CD4-positive, alpha-beta memory T cell (primary cell): Measurements from ENCODE around the gene ERC2. TPM values are rescaled to one million over a fixed set of nuclear protein-coding genes. Genes with fewer than 3 reads are reported as not detected.

Experiments used
- CTCF ChIA-PET: fragments of 350-600 bp; sonication (Branson Sonifier 250); formaldehyde crosslinking; loops from one replicate; lab custom pipeline; 2021; ENCODE audit warnings: inconsistent platforms; ENCODE audit not compliant: partially characterized antibody; lab: Charles Lee
- POLR2A ChIA-PET: fragments of 350-600 bp; sonication (Branson Sonifier 250); formaldehyde crosslinking; loops from one replicate; lab custom pipeline; 2021; ENCODE audit not compliant: partially characterized antibody; lab: Charles Lee
- DNase-seq, 5 donors: peaks; one replicate each; pipeline versions ENCODE4 v3.0.0 to v3.0.0-alpha.2; 2020 to 2022; ENCODE audit warnings: mixed read lengths in 1 of 5
- H3K27ac ChIP-seq: one replicate; pipeline ENCODE4 v1.7.0; 2013; ENCODE audit warnings: low read depth, low read length
- H3K27me3 ChIP-seq: 2 replicates; pipeline ENCODE4 v1.7.0; 2013; ENCODE audit warnings: mild to moderate bottlenecking, low read length, moderate library complexity; ENCODE audit not compliant: insufficient read depth
- H3K36me3 ChIP-seq: 2 replicates; pipeline ENCODE4 v1.7.0; 2013; ENCODE audit warnings: mild to moderate bottlenecking, low read length, moderate library complexity; ENCODE audit not compliant: insufficient read depth
- H3K4me1 ChIP-seq: 2 replicates; pipeline ENCODE4 v1.7.0; 2013; ENCODE audit warnings: mild to moderate bottlenecking, low read length, moderate library complexity; ENCODE audit not compliant: insufficient read depth
- H3K4me3 ChIP-seq, 2 donors: one replicate each; pipeline ENCODE4 v1.7.0; 2013; ENCODE audit warnings: low read length in 2 of 2, mild to moderate bottlenecking in 1 of 2
- H3K9me3 ChIP-seq, 2 donors: one replicate each; pipeline ENCODE4 v1.7.0; 2013; ENCODE audit warnings: low read length in 2 of 2, control low read depth in 1 of 2; ENCODE audit not compliant: control insufficient read depth in 1 of 2
- H3K27ac Mint-ChIP-seq, 7 donors: one replicate each; pipeline ENCODE4 v1.8.0; 2020 to 2021; ENCODE audit warnings: mixed read lengths in 7 of 7, mild to moderate bottlenecking in 6 of 7, inconsistent platforms in 3 of 7, moderate library complexity in 3 of 7
- H3K27me3 Mint-ChIP-seq, 2 donors: one replicate each; pipeline ENCODE4 v1.8.0; 2020 to 2021; ENCODE audit warnings: mixed read lengths in 2 of 2
- H3K36me3 Mint-ChIP-seq, 2 donors: one replicate each; pipeline ENCODE4 v1.8.0; 2020 to 2021; ENCODE audit warnings: mixed read lengths in 2 of 2, inconsistent platforms in 1 of 2, mild to moderate bottlenecking in 1 of 2
- H3K4me1 Mint-ChIP-seq, 4 donors: one replicate each; pipeline ENCODE4 v1.8.0; 2020 to 2021; ENCODE audit warnings: mixed read lengths in 4 of 4, mild to moderate bottlenecking in 1 of 4
- H3K4me3 Mint-ChIP-seq, 8 donors: one replicate each; pipeline ENCODE4 v1.8.0; 2020 to 2021; ENCODE audit warnings: mixed read lengths in 8 of 8, mild to moderate bottlenecking in 7 of 8, moderate library complexity in 6 of 8, inconsistent platforms in 3 of 8
- H3K9me3 Mint-ChIP-seq, 8 donors: one replicate each; pipeline ENCODE4 v1.8.0; 2020 to 2021; ENCODE audit warnings: mixed read lengths in 8 of 8, mild to moderate bottlenecking in 5 of 8, inconsistent platforms in 3 of 8, moderate library complexity in 1 of 8
- intact Hi-C: fragments of 100-400 bp; cut with micrococcal nuclease; formaldehyde crosslinking; loops from one replicate; pipeline ENCODE4 v1.15.1; 2023
- polyA plus RNA-seq, 2 donors: library from polyadenylated mRNA; unstranded; fragments of 300-500 nt; fragmentation: Illumina TruSeq; gene quantifications; one replicate each; pipeline ENCODE4 v1.2.3, GENCODE V29; 2021
- total RNA-seq, 2 experiments: library from RNA; stranded (reverse); gene quantifications; one replicate each; pipeline ENCODE4 v1.2.3, GENCODE V29; 2021

Gene ERC2
- total and polyA plus RNA-seq, 4 experiments from 2014 or later: not detected

DNA sequence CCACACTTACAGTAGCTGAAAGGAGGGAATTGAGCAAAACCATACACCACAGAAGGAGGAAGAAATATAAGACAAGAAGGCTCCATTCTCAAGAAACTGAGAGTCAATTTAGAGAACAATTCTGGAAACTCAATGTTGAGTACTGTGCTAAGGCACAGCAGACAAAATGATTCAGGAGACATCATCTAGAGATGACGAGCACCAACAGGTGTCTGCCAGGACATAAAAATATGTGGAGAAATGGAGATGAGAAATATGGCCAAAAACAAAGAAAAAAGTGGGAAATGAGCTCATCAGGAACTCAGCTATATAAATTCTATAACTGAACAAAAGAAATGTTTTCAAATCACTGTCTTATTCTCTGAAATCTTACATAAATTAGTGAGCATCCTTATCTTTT lies 343.7 kb downstream of the ERC2 start:
- H3K4me3 ChIP-seq: no peak overlapping the region
- ChIA-PET CTCF (no interaction called here), POLR2A (no interaction called here)
- H3K4me3 Mint-ChIP-seq: no peak overlapping the region
- H3K9me3 Mint-ChIP-seq: peaks cover 0 to 7% (median 1%) of the 10 kb centered on the region in 8 donors
- intact Hi-C loops: no loop called here
- no peaks in the 10 kb centered on the region for H3K9me3 ChIP-seq
- H3K27ac ChIP-seq: no peak overlapping the region
- H3K36me3 Mint-ChIP-seq: no peaks in the 10 kb centered on the region
- no peaks in the 10 kb centered on the region for H3K36me3 ChIP-seq
- H3K4me1 Mint-ChIP-seq: no peaks in the 10 kb centered on the region
- H3K27ac Mint-ChIP-seq: no peak overlapping the region
- no peaks in the 10 kb centered on the region for H3K27me3 ChIP-seq
- DNase-seq: no peak
- H3K27me3 Mint-ChIP-seq: no peaks in the 10 kb centered on the region
- H3K4me1 ChIP-seq: no peaks in the 10 kb centered on the region

DNA sequence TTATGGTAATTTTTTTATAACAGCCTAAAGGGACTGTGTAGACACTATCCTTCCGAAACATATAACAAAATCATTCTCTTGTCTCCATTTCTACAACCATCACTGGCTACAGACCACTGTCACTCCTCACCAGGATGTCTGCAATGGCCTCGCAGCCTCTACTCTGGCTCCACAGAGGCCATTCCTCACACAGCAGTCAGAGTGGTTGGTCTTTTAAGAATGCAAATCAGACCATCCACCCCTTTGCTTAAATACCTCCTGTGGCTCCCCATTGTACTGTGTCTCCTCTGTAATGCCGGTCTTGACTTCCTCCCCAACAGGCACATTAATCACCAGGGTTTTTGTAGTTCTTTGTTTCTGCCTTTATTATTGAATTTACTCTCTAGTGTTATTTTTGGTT lies 344.8 kb downstream of the ERC2 start:
- CTCF ChIA-PET: no interaction called here
- POLR2A ChIA-PET: no interaction called here
- Histone ChIP-seq H3K27ac (no peak overlapping the region), H3K27me3 (no peaks in the 10 kb centered on the region), H3K36me3 (no peaks in the 10 kb centered on the region), H3K4me1 (no peaks in the 10 kb centered on the region), H3K4me3 (no peak overlapping the region), H3K9me3 (no peaks in the 10 kb centered on the region)
- Mint-ChIP-seq H3K4me3 (no peak overlapping the region), H3K36me3 (no peaks in the 10 kb centered on the region), H3K9me3 (peaks cover 0 to 7% (median 1%) of the 10 kb centered on the region in 8 donors), H3K27ac (no peak overlapping the region), H3K27me3 (no peaks in the 10 kb centered on the region), H3K4me1 (no peaks in the 10 kb centered on the region)
- intact Hi-C loops: no loop called here
- no peak for DNase-seq

DNA sequence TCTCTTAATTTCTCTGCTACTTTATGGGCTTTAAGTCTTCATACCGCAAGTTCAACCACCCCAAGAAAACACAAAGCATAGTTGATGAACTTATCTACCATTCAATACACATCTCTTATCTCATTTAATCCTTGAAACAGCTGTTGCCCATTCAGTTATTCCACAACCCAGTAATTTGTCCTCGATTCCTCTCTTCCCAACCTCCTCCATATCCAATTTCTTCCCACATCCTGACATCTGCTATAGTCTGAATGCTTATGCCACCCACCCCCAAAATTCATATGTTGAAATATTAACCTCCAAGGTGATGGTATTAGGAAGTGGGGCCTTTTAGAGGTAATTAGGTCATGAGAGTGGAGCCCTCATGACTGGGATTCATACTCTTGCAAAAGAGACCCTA lies 345.4 kb downstream of the ERC2 start:
- Mint-ChIP-seq H3K36me3 (no peaks in the 10 kb centered on the region), H3K9me3 (peaks cover 0 to 4% (median under 1%) of the 10 kb centered on the region in 8 donors), H3K27me3 (no peaks in the 10 kb centered on the region), H3K27ac (no peak overlapping the region), H3K4me1 (no peaks in the 10 kb centered on the region), H3K4me3 (no peak overlapping the region)
- no peak for DNase-seq
- Histone ChIP-seq H3K36me3 (no peaks in the 10 kb centered on the region), H3K4me3 (no peak overlapping the region), H3K4me1 (no peaks in the 10 kb centered on the region), H3K27ac (no peak overlapping the region), H3K27me3 (no peaks in the 10 kb centered on the region), H3K9me3 (no peaks in the 10 kb centered on the region)
- ChIA-PET POLR2A (no interaction called here), CTCF (no interaction called here)
- intact Hi-C loops: no loop called here

- Mint-ChIP-seq H3K27ac (no peak overlapping the region), H3K27me3 (peaks cover 0 to 2% of the 10 kb centered on the region in 2 donors), H3K36me3 (no peaks in the 10 kb centered on the region), H3K4me3 (no peak overlapping the region), H3K9me3 (peaks cover 0 to 4% (median under 1%) of the 10 kb centered on the region in 8 donors), H3K4me1 (no peaks in the 10 kb centered on the region)
- no peak overlapping the region for H3K4me3 ChIP-seq
- intact Hi-C loops: no loop called here
- no peak for DNase-seq
- H3K4me1 ChIP-seq: no peaks in the 10 kb centered on the region
- no peak overlapping the region for H3K27ac ChIP-seq
- H3K27me3 ChIP-seq: no peaks in the 10 kb centered on the region
- ChIA-PET CTCF (no interaction called here), POLR2A (no interaction called here)
- H3K36me3 ChIP-seq: no peaks in the 10 kb centered on the region
- H3K9me3 ChIP-seq: no peaks in the 10 kb centered on the region
These were observed 346.6 kb downstream of the ERC2 start for GRCh38 chr3:56121716-56122115.

DNA sequence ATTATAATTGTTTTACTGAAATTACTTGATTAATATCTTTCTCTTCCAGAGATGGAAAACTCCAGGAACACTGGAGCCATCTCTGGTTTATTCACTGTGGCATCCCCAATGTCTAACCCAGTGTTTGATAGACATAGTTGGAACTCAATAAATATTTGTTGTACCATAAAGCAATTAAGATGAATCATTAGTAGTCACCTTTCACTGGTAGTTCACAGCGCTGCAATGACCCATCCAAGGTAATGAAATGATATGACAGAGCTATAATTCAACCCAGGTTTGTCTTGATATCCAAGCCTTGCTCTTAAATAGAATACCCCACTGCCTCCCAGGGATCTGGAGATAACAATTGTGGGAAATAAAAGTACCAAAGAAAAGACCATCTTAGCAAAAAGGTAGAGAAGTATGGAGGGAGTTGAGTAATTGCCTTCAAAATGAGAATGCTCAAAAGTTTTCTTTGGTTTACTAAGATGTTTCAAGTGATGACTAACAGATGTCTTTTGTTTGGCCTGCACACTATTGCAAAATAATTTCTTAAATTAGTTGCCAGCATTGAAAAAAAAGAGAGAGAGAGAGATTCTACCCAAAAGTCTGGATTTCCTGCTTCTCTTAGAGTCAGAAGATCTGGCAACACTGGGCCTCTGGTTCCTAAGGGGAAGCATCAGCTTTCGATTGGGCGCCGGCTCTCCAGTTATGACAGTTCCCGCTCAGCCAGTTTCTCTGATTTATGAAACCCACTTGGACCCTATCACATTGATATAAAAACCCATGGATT lies 348.5 kb downstream of the ERC2 start:
- peaks cover 2 to 9% (median 4%) of the 10 kb centered on the region in 8 donors for H3K9me3 Mint-ChIP-seq
- Histone ChIP-seq H3K4me1 (no peaks in the 10 kb centered on the region), H3K27me3 (no peaks in the 10 kb centered on the region), H3K27ac (no peak overlapping the region), H3K36me3 (no peaks in the 10 kb centered on the region), H3K9me3 (no peaks in the 10 kb centered on the region), H3K4me3 (no peak overlapping the region)
- H3K36me3 Mint-ChIP-seq: no peaks in the 10 kb centered on the region
- H3K4me3 Mint-ChIP-seq: no peak overlapping the region
- peaks cover 0 to 2% of the 10 kb centered on the region in 2 donors for H3K27me3 Mint-ChIP-seq
- POLR2A ChIA-PET: no interaction called here
- no peaks in the 10 kb centered on the region for H3K4me1 Mint-ChIP-seq
- no peak for DNase-seq
- H3K27ac Mint-ChIP-seq: no peak overlapping the region
- CTCF ChIA-PET: no interaction called here
- intact Hi-C loops: no loop called here

DNA sequence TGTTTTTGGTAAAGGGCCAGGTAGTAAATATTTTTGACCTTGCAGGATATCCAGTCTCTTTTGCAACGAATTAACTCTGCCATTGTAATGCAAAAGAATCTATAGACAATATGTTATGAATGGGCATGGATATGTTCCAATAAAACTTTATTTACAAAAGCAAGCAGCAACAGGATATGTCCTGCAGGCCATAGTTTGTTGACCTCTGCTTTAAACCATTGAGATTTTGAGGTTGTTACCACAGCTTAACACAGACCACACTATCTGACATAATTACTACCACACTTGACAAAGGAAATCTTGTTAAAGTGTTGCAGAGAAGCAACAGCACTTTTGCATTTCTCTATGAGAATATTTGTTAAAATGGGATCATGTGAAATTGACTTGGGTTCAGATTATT lies 349.3 kb downstream of the ERC2 start:
- ChIA-PET POLR2A (no interaction called here), CTCF (no interaction called here)
- Histone ChIP-seq H3K27me3 (no peaks in the 10 kb centered on the region), H3K27ac (no peak overlapping the region), H3K9me3 (no peaks in the 10 kb centered on the region), H3K4me1 (no peaks in the 10 kb centered on the region), H3K4me3 (no peak overlapping the region), H3K36me3 (no peaks in the 10 kb centered on the region)
- H3K4me3 Mint-ChIP-seq: no peak overlapping the region
- no peaks in the 10 kb centered on the region for H3K36me3 Mint-ChIP-seq
- intact Hi-C loops: no loop called here
- no peak for DNase-seq
- no peak overlapping the region for H3K27ac Mint-ChIP-seq
- H3K9me3 Mint-ChIP-seq: peaks cover 3 to 10% (median 7%) of the 10 kb centered on the region in 8 donors
- H3K4me1 Mint-ChIP-seq: no peaks in the 10 kb centered on the region
- peaks cover 0 to 2% of the 10 kb centered on the region in 2 donors for H3K27me3 Mint-ChIP-seq

DNA sequence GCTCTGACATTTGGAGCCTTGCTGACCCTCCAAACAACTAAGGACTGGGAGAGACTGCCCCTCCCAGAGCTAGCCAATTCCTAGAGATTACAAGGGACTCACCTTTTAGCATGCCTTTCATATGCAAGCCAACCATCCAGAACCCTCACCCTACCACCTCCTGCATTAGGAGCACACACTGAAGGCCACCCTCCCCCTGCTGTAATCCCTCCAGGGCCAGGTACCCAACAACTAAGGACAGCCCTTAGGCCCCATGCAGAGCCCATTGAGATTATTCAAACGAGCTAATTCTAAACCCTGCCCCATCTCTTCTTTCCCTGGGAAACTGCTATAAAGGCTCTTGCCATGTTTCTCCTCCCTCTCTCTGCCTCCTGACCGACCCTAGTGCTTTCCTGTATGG lies 352.6 kb downstream of the ERC2 start:
- no peak for DNase-seq
- H3K9me3 Mint-ChIP-seq: peaks cover 0 to 10% (median 7%) of the 10 kb centered on the region in 8 donors
- CTCF ChIA-PET: no interaction called here
- H3K27me3 ChIP-seq: no peaks in the 10 kb centered on the region
- no peaks in the 10 kb centered on the region for H3K4me1 Mint-ChIP-seq
- no peak overlapping the region for H3K27ac Mint-ChIP-seq
- no peaks in the 10 kb centered on the region for H3K4me1 ChIP-seq
- H3K9me3 ChIP-seq: no peaks in the 10 kb centered on the region
- POLR2A ChIA-PET: no interaction called here
- H3K27me3 Mint-ChIP-seq: peaks cover 0 to 5% of the 10 kb centered on the region in 2 donors
- intact Hi-C loops: no loop called here
- H3K36me3 Mint-ChIP-seq: no peaks in the 10 kb centered on the region
- no peak overlapping the region for H3K4me3 Mint-ChIP-seq
- H3K36me3 ChIP-seq: no peaks in the 10 kb centered on the region
- no peak overlapping the region for H3K4me3 ChIP-seq
- no peak overlapping the region for H3K27ac ChIP-seq
